GM23248 (cell line): ENCODE data around the gene PTGER2.

Experiments
- EZH2 ChIP-seq: fragments of 200-600 bp; sonication (generic); IDR thresholded peaks from 2 replicates; pipeline ENCODE4 v1.6.1; 2018; ENCODE audit warnings: antibody characterized with exemption, mild to moderate bottlenecking; ENCODE audit not compliant: insufficient read depth, poor library complexity, severe bottlenecking
- EZH2phosphoT487 ChIP-seq: fragments of 200-600 bp; sonication (generic); IDR thresholded peaks from 2 replicates; pipeline ENCODE4 v1.6.1; 2018; ENCODE audit warnings: antibody characterized with exemption, moderate library complexity, mild to moderate bottlenecking, low read depth; ENCODE audit not compliant: insufficient read depth

GRCh38 chr14:52328276-52328675 is 14.2 kb downstream of the PTGER2 start:
- TF ChIP-seq EZH2 (no peak), EZH2phosphoT487 (no peak)
